IMR-90 (cell line): Measurements from ENCODE around the gene SV2B. TPM values are rescaled to one million over a fixed set of nuclear protein-coding genes. Genes with fewer than 3 reads are reported as not detected.

Experiments used
- ATAC-seq: fragments of 200-7000 bp; cut with Tn5 transposase; 2 replicates; pipeline ENCODE4 v1.9.1; 2020; ENCODE audit warnings: low read depth, mild to moderate bottlenecking, moderate library complexity
- BruUV-seq: library from RNA; stranded (reverse); fragments of 400-500 nt; replicated peaks from 2 replicates; lab custom pipeline; 2021; lab: Mats Ljungman, UMichigan
- CTCF ChIA-PET: fragments of 300-600 bp; formaldehyde crosslinking; extraction: SDS; loops from one replicate; lab custom pipeline; 2021; ENCODE audit warnings: antibody characterized with exemption; lab: Yijun Ruan, JAX
- POLR2A ChIA-PET: fragments of 300-600 bp; sonication (Branson Sonifier 250); formaldehyde crosslinking; loops from one replicate; lab custom pipeline; 2022; ENCODE audit warnings: antibody characterized with exemption; ENCODE audit not compliant: unreplicated experiment; lab: Charles Lee
- DNase-seq: peaks from one replicate; pipeline ENCODE4 v3.0.0; 2013
- H2AFZ ChIP-seq: replicated peaks from 2 replicates; pipeline ENCODE3; 2013; ENCODE audit warnings: low read length, mild to moderate bottlenecking; ENCODE audit not compliant: poor library complexity
- H2AK5ac ChIP-seq: 2 replicates; pipeline ENCODE4 v1.6.1; 2013; ENCODE audit warnings: low read depth, low read length, inconsistent platforms
- H2AK9ac ChIP-seq: replicated peaks from 2 replicates; pipeline ENCODE3; 2013; ENCODE audit warnings: mild to moderate bottlenecking, low read depth, low read length, moderate library complexity; ENCODE audit not compliant: poor library complexity
- H2BK120ac ChIP-seq: 2 replicates; pipeline ENCODE4 v1.6.1; 2013; ENCODE audit warnings: low read depth, low read length, inconsistent platforms
- H2BK15ac ChIP-seq: 3 replicates; pipeline ENCODE4 v1.6.1; 2013; ENCODE audit warnings: low read depth, low read length, inconsistent platforms
- H2BK20ac ChIP-seq: 2 replicates; pipeline ENCODE4 v1.6.1; 2013; ENCODE audit warnings: low read depth, mild to moderate bottlenecking, inconsistent platforms, low read length, moderate library complexity
- H2BK5ac ChIP-seq: 2 replicates; pipeline ENCODE4 v1.6.1; 2013; ENCODE audit warnings: mild to moderate bottlenecking, low read depth, low read length, inconsistent platforms; ENCODE audit not compliant: poor library complexity, severe bottlenecking
- H3K14ac ChIP-seq: replicated peaks from 2 replicates; pipeline ENCODE4 v1.6.1; 2013; ENCODE audit warnings: low read depth, low read length, inconsistent platforms
- H3K18ac ChIP-seq: 2 replicates; pipeline ENCODE4 v1.6.1; 2013; ENCODE audit warnings: low read depth, low read length, control low read depth
- H3K23ac ChIP-seq: 2 replicates; pipeline ENCODE4 v1.6.1; 2013; ENCODE audit warnings: low read depth, low read length, inconsistent platforms
- H3K27ac ChIP-seq: 2 replicates; pipeline ENCODE4 v1.5.1; 2013; ENCODE audit warnings: mild to moderate bottlenecking, control low read depth, low read length; ENCODE audit not compliant: insufficient read depth
- H3K27me3 ChIP-seq: 2 replicates; pipeline ENCODE4 v1.6.1; 2013; ENCODE audit warnings: low read length; ENCODE audit not compliant: control insufficient read depth, insufficient read depth
- H3K36me3 ChIP-seq: 2 replicates; pipeline ENCODE4 v1.6.1; 2013; ENCODE audit warnings: low read length, mixed read lengths; ENCODE audit not compliant: control insufficient read depth, insufficient read depth
- H3K4ac ChIP-seq: 2 replicates; pipeline ENCODE4 v1.6.1; 2013; ENCODE audit warnings: low read depth, low read length, inconsistent platforms
- H3K4me1 ChIP-seq: 2 replicates; pipeline ENCODE4 v1.6.1; 2013; ENCODE audit warnings: low read length, mixed read lengths; ENCODE audit not compliant: control insufficient read depth, insufficient read depth
- H3K4me2 ChIP-seq: 2 replicates; pipeline ENCODE4 v1.6.1; 2013; ENCODE audit warnings: low read depth, mild to moderate bottlenecking, control low read depth, low read length, moderate library complexity
- H3K4me3 ChIP-seq: 2 replicates; pipeline ENCODE4 v1.5.1; 2013; ENCODE audit warnings: low read depth, mild to moderate bottlenecking, control low read depth, low read length, moderate library complexity; ENCODE audit not compliant: insufficient read depth
- H3K56ac ChIP-seq: 2 replicates; pipeline ENCODE4 v1.6.1; 2013; ENCODE audit warnings: low read length, inconsistent platforms; ENCODE audit not compliant: insufficient read depth; ENCODE audit errors: extremely low read depth
- H3K79me1 ChIP-seq, 2 experiments: 2 replicates each; pipeline ENCODE4 v1.6.1; 2013; ENCODE audit warnings: low read length in 2 of 2, inconsistent platforms in 1 of 2, low read depth in 1 of 2
- H3K9ac ChIP-seq: 2 replicates; pipeline ENCODE4 v1.6.1; 2013; ENCODE audit warnings: low read depth, low read length, control low read depth
- H3K9me1 ChIP-seq: 2 replicates; pipeline ENCODE4 v1.6.1; 2013; ENCODE audit warnings: low read length, inconsistent platforms; ENCODE audit not compliant: insufficient read depth
- H3K9me3 ChIP-seq: 2 replicates; pipeline ENCODE4 v1.6.1; 2013; ENCODE audit warnings: low read length; ENCODE audit not compliant: control insufficient read depth, insufficient read depth
- H4K20me1 ChIP-seq: 2 replicates; pipeline ENCODE4 v1.6.1; 2013; ENCODE audit warnings: low read length, inconsistent platforms; ENCODE audit not compliant: insufficient read depth
- H4K5ac ChIP-seq: 2 replicates; pipeline ENCODE4 v1.6.1; 2013; ENCODE audit warnings: mild to moderate bottlenecking, low read depth, low read length, control low read depth
- H4K8ac ChIP-seq, 2 experiments: 2 replicates each; pipeline ENCODE4 v1.6.1; 2013; ENCODE audit warnings: low read depth in 2 of 2, low read length in 2 of 2, control low read depth in 1 of 2, inconsistent platforms in 1 of 2
- H4K91ac ChIP-seq: 2 replicates; pipeline ENCODE4 v1.6.1; 2013; ENCODE audit warnings: low read depth, low read length, inconsistent platforms; ENCODE audit not compliant: insufficient read depth
- BHLHE40 ChIP-seq: fragments of 150-350 bp; IDR thresholded peaks from 2 replicates; pipeline ENCODE4 v1.6.1; 2016; ENCODE audit warnings: mild to moderate bottlenecking, low read depth, low read length
- CEBPB ChIP-seq: IDR thresholded peaks from 2 replicates; pipeline ENCODE4 v1.6.1; 2012; ENCODE audit warnings: low read depth, low read length, improper control_type of control experiment
- CHD1 ChIP-seq: IDR thresholded peaks from 2 replicates; pipeline ENCODE4 v1.6.1; 2012; ENCODE audit warnings: low read depth, low read length, improper control_type of control experiment
- CTCF ChIP-seq: conservative IDR thresholded peaks from 2 replicates; pipeline ENCODE4 v1.5.1; 2012; ENCODE audit warnings: mild to moderate bottlenecking, low read depth, low read length, improper control_type of control experiment
- ELK1 ChIP-seq: fragments of 150-350 bp; IDR thresholded peaks from 2 replicates; pipeline ENCODE4 v1.6.1; 2016; ENCODE audit warnings: low read depth, mild to moderate bottlenecking, low read length, moderate library complexity, borderline replicate concordance
- FOS ChIP-seq: fragments of 150-350 bp; IDR thresholded peaks from 2 replicates; pipeline ENCODE4 v1.6.1; 2016; ENCODE audit warnings: low read depth, low read length
- MAFK ChIP-seq: IDR thresholded peaks from 2 replicates; pipeline ENCODE4 v1.6.1; 2012; ENCODE audit warnings: low read depth, low read length, improper control_type of control experiment
- MAZ ChIP-seq: IDR thresholded peaks from 2 replicates; pipeline ENCODE4 v1.6.1; 2012; ENCODE audit warnings: low read depth, mild to moderate bottlenecking, low read length, improper control_type of control experiment, moderate library complexity, borderline replicate concordance
- MXI1 ChIP-seq: IDR thresholded peaks from 2 replicates; pipeline ENCODE4 v1.6.1; 2012; ENCODE audit warnings: low read depth, mild to moderate bottlenecking, low read length, moderate library complexity, borderline replicate concordance
- NFE2L2 ChIP-seq: fragments of 150-350 bp; IDR thresholded peaks from 2 replicates; pipeline ENCODE4 v1.6.1; 2016; ENCODE audit warnings: low read depth, mild to moderate bottlenecking, low read length
- POLR2A ChIP-seq: IDR thresholded peaks from 2 replicates; pipeline ENCODE4 v1.6.1; 2012; ENCODE audit warnings: mild to moderate bottlenecking, low read depth, low read length
- RAD21 ChIP-seq: IDR thresholded peaks from 2 replicates; pipeline ENCODE4 v1.6.1; 2012; ENCODE audit warnings: low read length, improper control_type of control experiment
- RCOR1 ChIP-seq: IDR thresholded peaks from 2 replicates; pipeline ENCODE4 v1.6.1; 2012; ENCODE audit warnings: mild to moderate bottlenecking, low read length, improper control_type of control experiment; ENCODE audit not compliant: insufficient replicate concordance
- RFX5 ChIP-seq: IDR thresholded peaks from 2 replicates; pipeline ENCODE4 v1.8.0; 2012; ENCODE audit warnings: low read depth, mild to moderate bottlenecking, low read length, moderate library complexity
- SMC3 ChIP-seq: fragments of 150-350 bp; IDR thresholded peaks from 2 replicates; pipeline ENCODE4 v1.6.1; 2016; ENCODE audit warnings: low read depth, mild to moderate bottlenecking, antibody characterized with exemption, low read length, moderate library complexity
- USF2 ChIP-seq: fragments of 150-350 bp; IDR thresholded peaks from 2 replicates; pipeline ENCODE4 v1.6.1; 2017; ENCODE audit warnings: mild to moderate bottlenecking, antibody characterized with exemption, low read length, low read depth
- WGBS, 2 experiments: methylation state at CpG; one replicate each; pipeline versions ENCODE4 v1.1.5 to v1.1.7; 2013; ENCODE audit warnings: missing lambda C conversion rate in 2 of 2; ENCODE audit not compliant: insufficient read length in 1 of 2; ENCODE audit errors: extremely low coverage in 2 of 2; 5-methylcytosine and 5-hydroxymethylcytosine counted together
- dilution Hi-C: fragments of 300-500 bp; cut with HindIII; formaldehyde crosslinking; loops from one replicate; pipeline ENCODE4 v1.14.3; 2018; ENCODE audit warnings: low sequenced_read_pairs; ENCODE audit not compliant: unreplicated experiment
- in situ Hi-C: fragments of 300-500 bp; cut with MboI; formaldehyde crosslinking; loops from 3 replicates; pipeline ENCODE4 v1.14.3; 2019; ENCODE audit warnings: low sequenced_read_pairs, inconsistent platforms, mixed read lengths
- intact Hi-C: fragments of 100-400 bp; cut with micrococcal nuclease; formaldehyde crosslinking; loops from 2 replicates; pipeline ENCODE4 v1.10.0; 2022
- polyA plus RNA-seq, 3 experiments: library from polyadenylated mRNA; depleted of rRNA; stranded (reverse); fragments of >200 nt; gene quantifications; 2 replicates each; pipeline ENCODE4 v1.2.3, GENCODE V29; 2012; ENCODE audit warnings: low replicate concordance in 1 of 3
- total RNA-seq: library from RNA; depleted of rRNA; stranded (reverse); fragments of >200 nt; gene quantifications from 2 replicates; pipeline ENCODE4 v1.2.3, GENCODE V29; 2012

The SV2B gene
- total and polyA plus RNA-seq, 2 of the 4 experiments (the other 2 are of a cell fraction) = not detected

DNA sequence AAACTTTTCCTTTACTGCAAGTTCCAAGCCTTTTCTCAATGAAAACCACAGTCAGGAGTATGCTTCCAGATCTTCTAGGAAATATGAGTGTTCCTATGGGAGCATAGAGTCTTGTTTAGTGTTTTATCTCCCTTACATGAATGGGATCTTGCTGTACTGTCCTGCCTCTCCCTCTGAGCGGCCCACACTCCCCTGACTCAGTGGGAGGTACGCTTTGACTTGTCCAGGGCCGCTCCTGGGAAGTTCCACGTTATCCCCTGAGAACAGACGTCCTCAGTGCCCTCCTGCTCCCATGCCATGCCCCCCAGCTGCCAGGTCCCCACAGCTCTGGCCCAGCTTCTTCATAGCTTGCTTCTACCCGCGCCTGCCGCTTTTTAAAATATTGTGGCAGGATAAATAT lies 48.8 kb upstream of the SV2B start:
- DNase-seq (no peak), ATAC-seq (no peak)
- ChIA-PET POLR2A (no interaction called here), CTCF (no interaction called here)
- no peak overlapping the region for H3K27ac ChIP-seq
- no peak overlapping the region for H2AK9ac ChIP-seq
- H4K20me1 ChIP-seq = no peaks in the 10 kb centered on the region
- no peak overlapping the region for H3K18ac ChIP-seq
- dilution Hi-C loops (loop anchor here (25.0 kb wide), 1 partner anchor 211 kb away; no protein-coding TSS in a partner anchor), in situ Hi-C loops (no loop called here), intact Hi-C loops (loop anchor here (10.0 kb wide), 1 partner anchor 1034 kb away; no protein-coding TSS in a partner anchor)
- H4K91ac ChIP-seq = no peak overlapping the region
- no peak overlapping the region for H3K4ac ChIP-seq
- no peak overlapping the region for H2BK120ac ChIP-seq
- no peak overlapping the region for H3K56ac ChIP-seq
- H3K9me1 ChIP-seq = no peaks in the 10 kb centered on the region
- H3K4me3 ChIP-seq = no peak overlapping the region
- no peak overlapping the region for H3K14ac ChIP-seq
- H3K4me1 ChIP-seq = peaks cover 2% of the 10 kb centered on the region; the same call in 1 of the 2 replicates
- H3K23ac ChIP-seq = no peak overlapping the region
- no TSS peak for BruUV-seq
- H3K27me3 ChIP-seq = peaks cover 4% of the 10 kb centered on the region
- H2BK20ac ChIP-seq = no peak overlapping the region
- H3K36me3 ChIP-seq = no peaks in the 10 kb centered on the region
- no peaks in the 10 kb centered on the region for H3K79me1 ChIP-seq
- TF ChIP-seq POLR2A (no peak), NFE2L2 (no peak), CHD1 (no peak), USF2 (no peak), MAZ (no peak), MXI1 (no peak), MAFK (no peak), RFX5 (no peak), CEBPB (no peak), RAD21 (no peak), FOS (no peak), SMC3 (no peak), CTCF (no peak), RCOR1 (no peak), BHLHE40 (no peak), ELK1 (no peak)
- H2AFZ ChIP-seq = no peak overlapping the region
- H4K5ac ChIP-seq = no peak overlapping the region
- H2BK15ac ChIP-seq = no peak overlapping the region
- no peak overlapping the region for H3K9ac ChIP-seq
- no peak overlapping the region for H2AK5ac ChIP-seq
- H2BK5ac ChIP-seq = no peak overlapping the region
- H4K8ac ChIP-seq = no peak overlapping the region
- H3K9me3 ChIP-seq = no peaks in the 10 kb centered on the region
- WGBS, 2 experiments = no CpG with 5 or more reads among the region's 8 CpGs
- no peak overlapping the region for H3K4me2 ChIP-seq
